H1 (cell line): Measurements from ENCODE around the gene GPR176.

Experiments used
- CHD1 ChIP-seq: IDR thresholded peaks from 2 replicates; pipeline ENCODE4 v1.6.1; 2012; ENCODE audit warnings: low read depth, low read length, improper control_type of control experiment
- CTCF ChIP-seq, 3 experiments: IDR thresholded peaks; 1 replicate in 2 of 3; 2 replicates in 1 of 3; pipeline versions ENCODE4 v1.5.1 to v1.6.1; 2011; ENCODE audit warnings: low read length in 3 of 3, mild to moderate bottlenecking in 3 of 3, inconsistent platforms in 2 of 3, low read depth in 1 of 3, moderate library complexity in 1 of 3; ENCODE audit not compliant: insufficient read depth in 1 of 3; ENCODE audit errors: control extremely low read depth in 1 of 3
- EP300 ChIP-seq, 2 experiments: IDR thresholded peaks; 1 replicate in 1 of 2; 2 replicates in 1 of 2; pipeline ENCODE4 v1.6.1; 2011 to 2012; ENCODE audit warnings: low read depth in 2 of 2, low read length in 2 of 2, mild to moderate bottlenecking in 2 of 2, borderline replicate concordance in 1 of 2, inconsistent platforms in 1 of 2, moderate library complexity in 1 of 2
- HDAC2 ChIP-seq, 2 experiments: fragments of 300-600 bp in 1 of 2; sonication (generic) in 1 of 2; IDR thresholded peaks; 2 replicates each; pipeline ENCODE4 v1.6.1; 2011 to 2012; ENCODE audit warnings: low read depth in 2 of 2, low read length in 2 of 2, mild to moderate bottlenecking in 2 of 2, moderate library complexity in 2 of 2, borderline replicate concordance in 1 of 2, inconsistent platforms in 1 of 2
- JUN ChIP-seq: IDR thresholded peaks from 2 replicates; pipeline ENCODE4 v1.6.1; 2011; ENCODE audit warnings: low read depth, mild to moderate bottlenecking, improper control_type of control experiment, low read length
- JUND ChIP-seq: IDR thresholded peaks from 2 replicates; pipeline ENCODE4 v1.6.1; 2011; ENCODE audit warnings: mild to moderate bottlenecking, improper control_type of control experiment, low read length
- KDM1A ChIP-seq: fragments of 200-600, 300-600 bp; sonication (generic); IDR thresholded peaks from 2 replicates; pipeline ENCODE4 v1.7.1; 2016; ENCODE audit warnings: mild to moderate bottlenecking, low read length, borderline replicate concordance
- MAFK ChIP-seq: IDR thresholded peaks from 2 replicates; pipeline ENCODE4 v1.6.1; 2012; ENCODE audit warnings: low read depth, mild to moderate bottlenecking, improper control_type of control experiment, low read length
- TBP ChIP-seq: IDR thresholded peaks from 2 replicates; pipeline ENCODE4 v1.6.1; 2011; ENCODE audit warnings: low read depth, low read length, improper control_type of control experiment
- TF ChIP-seq, protein P1 (sequence below): IDR thresholded peaks from 2 replicates; pipeline ENCODE4 v1.6.1; 2012; ENCODE audit warnings: low read length, inconsistent platforms

DNA sequence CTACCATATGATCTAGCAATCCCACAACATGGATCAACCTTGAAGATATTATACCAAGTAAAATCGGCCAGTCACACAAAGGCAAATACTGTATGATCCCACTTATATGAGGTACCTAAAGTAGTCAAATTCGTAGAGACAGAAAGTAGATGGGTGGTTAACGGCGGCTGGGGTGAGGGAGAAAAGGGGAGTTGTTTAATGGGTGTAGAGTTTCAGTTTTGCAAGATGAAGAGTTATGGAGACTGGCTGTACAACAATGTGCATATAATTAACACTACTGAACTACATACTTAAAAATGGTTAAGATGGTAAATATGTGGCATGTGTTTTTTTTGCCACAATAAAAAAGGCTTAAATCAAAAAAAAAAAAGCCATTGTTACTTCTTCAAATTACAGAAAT lies 60.4 kb downstream of the GPR176 start:
- no peak for TF ChIP-seq EP300 (IDR thresholded peaks at IDR 0.05; ENCODE audit: borderline replicate concordance in 1 of 2, low read depth in 2 of 2, low read length in 2 of 2)
- TF ChIP-seq JUND: no peak
- no peak for TF ChIP-seq KDM1A
- TF ChIP-seq TBP: no peak
- TF ChIP-seq, protein P1, sequence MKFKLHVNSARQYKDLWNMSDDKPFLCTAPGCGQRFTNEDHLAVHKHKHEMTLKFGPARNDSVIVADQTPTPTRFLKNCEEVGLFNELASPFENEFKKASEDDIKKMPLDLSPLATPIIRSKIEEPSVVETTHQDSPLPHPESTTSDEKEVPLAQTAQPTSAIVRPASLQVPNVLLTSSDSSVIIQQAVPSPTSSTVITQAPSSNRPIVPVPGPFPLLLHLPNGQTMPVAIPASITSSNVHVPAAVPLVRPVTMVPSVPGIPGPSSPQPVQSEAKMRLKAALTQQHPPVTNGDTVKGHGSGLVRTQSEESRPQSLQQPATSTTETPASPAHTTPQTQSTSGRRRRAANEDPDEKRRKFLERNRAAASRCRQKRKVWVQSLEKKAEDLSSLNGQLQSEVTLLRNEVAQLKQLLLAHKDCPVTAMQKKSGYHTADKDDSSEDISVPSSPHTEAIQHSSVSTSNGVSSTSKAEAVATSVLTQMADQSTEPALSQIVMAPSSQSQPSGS: no peak
- TF ChIP-seq HDAC2 (IDR thresholded peaks at IDR 0.05; ENCODE audit: borderline replicate concordance in 1 of 2, low read depth in 2 of 2, low read length in 2 of 2): no peak
- TF ChIP-seq JUN: no peak
- no peak for TF ChIP-seq CTCF (IDR thresholded peaks at IDR 0.05; ENCODE audit: control extremely low read depth in 1 of 3, insufficient read depth in 1 of 3, low read depth in 1 of 3, low read length in 3 of 3)
- no peak for TF ChIP-seq CHD1
- TF ChIP-seq MAFK: no peak
